ENCODE measurements around the gene AP2M1.

- TF ChIP-seq CTCF (optimal IDR thresholded peaks at IDR 0.05 in 1 of 3, IDR thresholded peaks at IDR 0.05 in 1 of 3, conservative IDR thresholded peaks at IDR 0.05 in 1 of 3; ENCODE audit: extremely low read depth in 1 of 3, insufficient read depth in 2 of 3, low read length in 3 of 3): no peak
- TF ChIP-seq EZH2 (IDR thresholded peaks at IDR 0.05; ENCODE audit: low read length): no peak
Measured at GRCh38 chr3:184169896-184170875, 4.5 kb upstream of the AP2M1 start.
